Measurements from ENCODE around the gene MOSPD2. TPM values are rescaled to one million over a fixed set of nuclear protein-coding genes. Genes with fewer than 3 reads are reported as not detected.

MOSPD2 gene
- total and polyA plus RNA-seq, 2 donors (not counting 3 experiments of a cell fraction or from before 2014, with no cell fraction given), result 4.9 to 14.9 TPM

DNA sequence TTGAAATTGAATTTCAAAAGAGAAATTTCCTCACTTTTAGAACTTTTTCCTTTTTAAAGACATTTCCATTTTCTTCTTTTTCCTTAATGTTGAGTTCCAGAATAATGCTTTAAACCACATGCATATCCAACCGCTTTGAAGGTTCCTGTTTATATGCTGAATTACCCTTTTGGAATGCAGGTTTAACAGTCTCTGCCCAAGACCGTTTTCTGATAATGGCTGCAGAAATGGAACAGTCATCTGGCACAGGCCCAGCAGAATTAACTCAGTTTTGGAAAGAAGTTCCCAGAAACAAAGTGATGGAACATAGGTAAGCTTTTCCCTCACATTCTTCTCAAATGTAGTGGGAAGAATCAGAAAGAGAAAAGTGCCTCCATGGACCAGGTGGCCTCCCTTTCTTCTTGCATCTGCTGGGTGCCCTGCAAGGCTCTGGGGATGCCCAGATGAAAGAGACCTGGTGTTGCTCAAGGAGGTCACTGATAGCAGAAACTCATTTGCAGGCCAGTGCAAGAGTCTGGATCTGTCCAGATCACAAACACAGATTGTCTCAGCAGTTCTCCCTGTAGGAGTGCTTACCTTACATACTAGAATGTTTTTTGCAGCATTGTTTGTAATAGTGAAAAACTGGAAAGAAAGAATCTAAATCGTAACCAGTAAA lies 42.9 kb downstream of the MOSPD2 start:
- H3K79me2 ChIP-seq (ENCODE audit: control insufficient read depth, insufficient read depth, low read length), result no peaks in the 10 kb centered on the region
- dilution Hi-C loops (cut with MboI; ENCODE audit: extremely low pct_ligation_motif_present, low sequenced_read_pairs) (no loop called here), intact Hi-C loops (cut with micrococcal nuclease) (no loop called here)
- H3K9me3 ChIP-seq (replicated peaks; ENCODE audit: control insufficient read depth, insufficient read depth, low read length), result no peaks in the 10 kb centered on the region
- H3K4me1 ChIP-seq (ENCODE audit: control insufficient read depth, extremely low read depth, insufficient read depth, low read length), result peaks cover 6% of the 10 kb centered on the region
- H3K4me3 ChIP-seq (replicated peaks in 1 of 3; ENCODE audit: insufficient read depth in 1 of 3, low read depth in 1 of 3, low read length in 3 of 3), result no peak overlapping the region
- ChIA-PET CTCF (no interaction called here), POLR2A (no interaction called here)
- no peak overlapping the region for H2AFZ ChIP-seq (ENCODE audit: low read depth, low read length)
- TF ChIP-seq GATA2 (IDR thresholded peaks at IDR 0.05; ENCODE audit: insufficient read depth, insufficient read length, low read depth, low read length) (no peak), EZH2 (IDR thresholded peaks at IDR 0.05; ENCODE audit: borderline replicate concordance, low read depth, low read length, severe bottlenecking) (no peak), MYC (IDR thresholded peaks at IDR 0.05; ENCODE audit: low read depth, low read length) (no peak)
- TF ChIP-seq, protein P1, sequence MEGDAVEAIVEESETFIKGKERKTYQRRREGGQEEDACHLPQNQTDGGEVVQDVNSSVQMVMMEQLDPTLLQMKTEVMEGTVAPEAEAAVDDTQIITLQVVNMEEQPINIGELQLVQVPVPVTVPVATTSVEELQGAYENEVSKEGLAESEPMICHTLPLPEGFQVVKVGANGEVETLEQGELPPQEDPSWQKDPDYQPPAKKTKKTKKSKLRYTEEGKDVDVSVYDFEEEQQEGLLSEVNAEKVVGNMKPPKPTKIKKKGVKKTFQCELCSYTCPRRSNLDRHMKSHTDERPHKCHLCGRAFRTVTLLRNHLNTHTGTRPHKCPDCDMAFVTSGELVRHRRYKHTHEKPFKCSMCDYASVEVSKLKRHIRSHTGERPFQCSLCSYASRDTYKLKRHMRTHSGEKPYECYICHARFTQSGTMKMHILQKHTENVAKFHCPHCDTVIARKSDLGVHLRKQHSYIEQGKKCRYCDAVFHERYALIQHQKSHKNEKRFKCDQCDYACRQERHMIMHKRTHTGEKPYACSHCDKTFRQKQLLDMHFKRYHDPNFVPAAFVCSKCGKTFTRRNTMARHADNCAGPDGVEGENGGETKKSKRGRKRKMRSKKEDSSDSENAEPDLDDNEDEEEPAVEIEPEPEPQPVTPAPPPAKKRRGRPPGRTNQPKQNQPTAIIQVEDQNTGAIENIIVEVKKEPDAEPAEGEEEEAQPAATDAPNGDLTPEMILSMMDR (IDR thresholded peaks at IDR 0.05; ENCODE audit: extremely low read depth in 1 of 2, insufficient read depth in 1 of 2, low read depth in 1 of 2, low read length in 2 of 2), result no peak
- H3K4me2 ChIP-seq (ENCODE audit: insufficient read depth, low read length), result no peak overlapping the region
- no peaks in the 10 kb centered on the region for H3K9me1 ChIP-seq (replicated peaks; ENCODE audit: control insufficient read depth, extremely low read depth, insufficient read depth, low read length)
- no TSS peak for BruUV-seq (replicated peaks)
- peak; percentile 17 for DNase-seq (ENCODE audit: low read depth, low spot score)
- no peaks in the 10 kb centered on the region for H4K20me1 ChIP-seq (replicated peaks; ENCODE audit: control insufficient read depth, extremely low read depth, insufficient read depth, low read length)
- H3K27ac ChIP-seq (ENCODE audit: insufficient read depth, low read depth, low read length), result no peak overlapping the region
- no peaks in the 10 kb centered on the region for H3K27me3 ChIP-seq (ENCODE audit: control insufficient read depth in 2 of 2, insufficient read depth in 2 of 2, low read length in 2 of 2)
- no peak overlapping the region for H3K9ac ChIP-seq (replicated peaks; ENCODE audit: extremely low read depth, insufficient read depth, low read length)
- peaks cover 3% of the 10 kb centered on the region in 2 experiments for H3K36me3 ChIP-seq (ENCODE audit: control insufficient read depth in 2 of 2, extremely low read depth in 1 of 2, insufficient read depth in 2 of 2, low read length in 2 of 2)
- FAIRE-seq, result peak; percentile 78

DNA sequence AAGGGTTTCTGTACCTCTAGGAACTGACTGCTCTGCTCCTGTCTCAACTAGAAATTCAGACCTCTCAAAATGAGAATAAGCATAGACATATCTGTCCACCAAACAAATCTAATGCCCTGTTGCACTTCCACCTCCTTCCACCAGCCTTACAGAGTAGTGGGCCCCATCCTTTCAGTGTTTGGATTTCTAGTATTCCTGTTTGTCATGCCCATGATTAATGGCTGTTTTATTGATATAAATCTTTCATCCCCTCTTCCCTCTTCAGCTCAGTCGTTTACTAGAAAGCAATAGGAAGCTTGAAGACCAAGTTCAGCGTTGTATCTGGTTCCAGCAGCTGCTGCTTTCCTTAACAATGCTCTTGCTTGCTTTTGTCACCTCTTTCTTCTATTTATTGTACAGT lies 46.2 kb downstream of the MOSPD2 start:
- Histone ChIP-seq H3K4me2 (ENCODE audit: insufficient read depth, low read length) (no peak overlapping the region), H4K20me1 (replicated peaks; ENCODE audit: control insufficient read depth, extremely low read depth, insufficient read depth, low read length) (no peaks in the 10 kb centered on the region), H3K27ac (ENCODE audit: insufficient read depth, low read depth, low read length) (no peak overlapping the region), H3K9me1 (replicated peaks; ENCODE audit: control insufficient read depth, extremely low read depth, insufficient read depth, low read length) (no peaks in the 10 kb centered on the region), H3K79me2 (ENCODE audit: control insufficient read depth, insufficient read depth, low read length) (no peaks in the 10 kb centered on the region), H3K27me3 (ENCODE audit: control insufficient read depth in 2 of 2, insufficient read depth in 2 of 2, low read length in 2 of 2) (no peaks in the 10 kb centered on the region), H3K4me1 (ENCODE audit: control insufficient read depth, extremely low read depth, insufficient read depth, low read length) (peaks cover 6% of the 10 kb centered on the region), H3K9me3 (replicated peaks; ENCODE audit: control insufficient read depth, insufficient read depth, low read length) (no peaks in the 10 kb centered on the region), H3K36me3 (ENCODE audit: control insufficient read depth in 2 of 2, extremely low read depth in 1 of 2, insufficient read depth in 2 of 2, low read length in 2 of 2) (peaks cover 3% of the 10 kb centered on the region in 2 experiments), H3K9ac (replicated peaks; ENCODE audit: extremely low read depth, insufficient read depth, low read length) (no peak overlapping the region), H3K4me3 (replicated peaks in 1 of 3; ENCODE audit: insufficient read depth in 1 of 3, low read depth in 1 of 3, low read length in 3 of 3) (no peak overlapping the region), H2AFZ (ENCODE audit: low read depth, low read length) (no peak overlapping the region)
- dilution Hi-C loops (cut with MboI; ENCODE audit: extremely low pct_ligation_motif_present, low sequenced_read_pairs), result no loop called here
- TF ChIP-seq POLR2A (IDR thresholded peaks at IDR 0.05; ENCODE audit: low read depth, low read length) (no peak), POLR2AphosphoS5 (IDR thresholded peaks at IDR 0.05; ENCODE audit: insufficient read depth, low read depth, low read length) (no peak)
- TF ChIP-seq, protein P1 (IDR thresholded peaks at IDR 0.05; ENCODE audit: extremely low read depth in 1 of 2, insufficient read depth in 1 of 2, low read depth in 1 of 2, low read length in 2 of 2), result no peak
- no TSS peak for BruUV-seq (replicated peaks)
- FAIRE-seq (no peak), DNase-seq (ENCODE audit: low read depth, low spot score) (peak; percentile 61)
- POLR2A ChIA-PET, result no interaction called here
- CTCF ChIA-PET, result no interaction called here
- intact Hi-C loops (cut with micrococcal nuclease), result no loop called here

Measured in endothelial cell of umbilical vein (primary cell).